Measurements from ENCODE around the gene MGMT. TPM values are rescaled to one million over a fixed set of nuclear protein-coding genes. Genes with fewer than 3 reads are reported as not detected.
A peak's percentile ranks its signal among the peaks of the same experiment; 100 is the strongest.

Gene MGMT
- total and polyA plus RNA-seq, 2 of the 4 experiments (the other 2 are of a cell fraction), result 11.5 to 17.8 TPM

GRCh38 chr10:129602938-129603535 lies 136.0 kb downstream of the MGMT start:
- ChIA-PET CTCF (interaction anchor here (1.8 kb wide), 1 partner anchor 22 kb away, joined by 7 read pairs; no protein-coding TSS in a partner anchor), POLR2A (ENCODE audit: unreplicated experiment) (no interaction called here)
- Histone ChIP-seq H3K27ac (ENCODE audit: insufficient read depth, low read length) (no peak overlapping the region), H3K4me2 (ENCODE audit: low read depth, low read length) (no peak overlapping the region), H3K4ac (ENCODE audit: low read depth, low read length) (no peak overlapping the region), H3K56ac (ENCODE audit: extremely low read depth, insufficient read depth, low read length) (no peak overlapping the region), H4K91ac (ENCODE audit: insufficient read depth, low read depth, low read length) (no peak overlapping the region), H3K4me1 (ENCODE audit: control insufficient read depth, insufficient read depth, low read length) (no peaks in the 10 kb centered on the region), H3K9me1 (ENCODE audit: insufficient read depth, low read length) (no peaks in the 10 kb centered on the region; the same call in 1 of the 2 replicates), H2BK120ac (ENCODE audit: low read depth, low read length) (no peak overlapping the region), H4K8ac (ENCODE audit: low read depth in 2 of 2, low read length in 2 of 2) (no peak overlapping the region), H2AK5ac (ENCODE audit: low read depth, low read length) (no peak overlapping the region), H3K36me3 (ENCODE audit: control insufficient read depth, insufficient read depth, low read length) (no peaks in the 10 kb centered on the region), H2BK20ac (ENCODE audit: low read depth, low read length) (no peak overlapping the region), H2AFZ (replicated peaks; ENCODE audit: low read length, poor library complexity) (no peak overlapping the region), H2AK9ac (replicated peaks; ENCODE audit: low read depth, low read length, poor library complexity) (no peak overlapping the region), H3K79me1 (ENCODE audit: low read depth in 1 of 2, low read length in 2 of 2) (no peaks in the 10 kb centered on the region), H3K27me3 (ENCODE audit: control insufficient read depth, insufficient read depth, low read length) (no peaks in the 10 kb centered on the region), H2BK15ac (ENCODE audit: low read depth, low read length) (no peak overlapping the region), H3K18ac (ENCODE audit: low read depth, low read length) (no peak overlapping the region), H3K4me3 (ENCODE audit: insufficient read depth, low read depth, low read length) (no peak overlapping the region), H3K9ac (ENCODE audit: low read depth, low read length) (no peak overlapping the region), H3K14ac (replicated peaks; ENCODE audit: low read depth, low read length) (no peak overlapping the region), H3K9me3 (ENCODE audit: control insufficient read depth, insufficient read depth, low read length) (no peaks in the 10 kb centered on the region), H4K5ac (ENCODE audit: low read depth, low read length) (no peak overlapping the region), H4K20me1 (ENCODE audit: insufficient read depth, low read length) (no peaks in the 10 kb centered on the region), H2BK5ac (ENCODE audit: low read depth, low read length, poor library complexity, severe bottlenecking) (no peak overlapping the region), H3K23ac (ENCODE audit: low read depth, low read length) (no peak overlapping the region)
- WGBS, 2 experiments (ENCODE audit: extremely low coverage in 2 of 2, insufficient read length in 1 of 2), result no CpG with 5 or more reads among the region's 6 CpGs
- dilution Hi-C loops (cut with HindIII; ENCODE audit: low sequenced_read_pairs, unreplicated experiment), result no loop called here
- TF ChIP-seq MAZ (IDR thresholded peaks at IDR 0.05; ENCODE audit: borderline replicate concordance, low read depth, low read length) (no peak), MAFK (IDR thresholded peaks at IDR 0.05; ENCODE audit: low read depth, low read length) (peak; percentile 78)
- intact Hi-C loops (cut with micrococcal nuclease), result no loop called here
- ATAC-seq (ENCODE audit: low read depth) (no peak), DNase-seq (no peak)
- BruUV-seq (replicated peaks), result no TSS peak
- in situ Hi-C loops (cut with MboI; ENCODE audit: low sequenced_read_pairs), result no loop called here

All from IMR-90 (cell line).